Measurements from ENCODE around the gene ANTKMT.

DNA sequence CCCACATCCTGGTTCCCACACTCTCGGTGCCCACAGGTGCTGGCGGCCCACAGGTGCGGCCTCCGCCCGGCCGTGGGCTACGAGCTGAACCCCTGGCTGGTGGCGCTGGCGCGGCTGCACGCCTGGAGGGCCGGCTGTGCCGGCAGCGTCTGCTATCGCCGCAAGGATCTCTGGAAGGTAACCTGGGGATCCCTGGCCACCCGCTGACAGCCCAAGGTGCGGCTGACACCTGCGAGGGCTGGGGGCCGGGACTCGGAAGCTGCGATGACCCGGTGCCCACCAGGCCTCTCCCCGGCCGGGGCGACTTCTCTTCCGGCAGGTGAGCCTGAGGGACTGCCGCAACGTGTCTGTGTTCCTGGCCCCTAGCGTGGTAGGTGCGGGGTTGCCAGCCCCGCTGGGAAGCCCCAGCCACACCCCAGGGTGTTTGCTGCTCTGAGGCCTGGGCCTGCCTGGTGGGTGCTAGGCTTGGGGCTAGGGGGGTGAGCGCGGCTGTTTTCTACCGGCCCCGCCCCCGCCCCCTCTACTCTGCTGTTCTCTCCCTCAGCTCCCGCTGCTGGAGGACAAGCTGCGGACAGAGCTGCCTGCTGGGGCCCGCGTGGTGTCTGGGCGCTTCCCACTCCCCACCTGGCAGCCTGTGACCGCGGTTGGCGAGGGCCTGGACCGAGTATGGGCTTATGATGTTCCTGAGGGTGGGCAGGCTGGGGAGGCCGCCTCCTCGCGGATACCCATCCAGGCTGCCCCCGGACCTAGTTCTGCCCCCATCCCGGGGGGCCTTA is 1.0 kb downstream of the ANTKMT start:
- no peak for TF ChIP-seq POLR2A (IDR thresholded peaks at IDR 0.05)
- TF ChIP-seq, protein P1, sequence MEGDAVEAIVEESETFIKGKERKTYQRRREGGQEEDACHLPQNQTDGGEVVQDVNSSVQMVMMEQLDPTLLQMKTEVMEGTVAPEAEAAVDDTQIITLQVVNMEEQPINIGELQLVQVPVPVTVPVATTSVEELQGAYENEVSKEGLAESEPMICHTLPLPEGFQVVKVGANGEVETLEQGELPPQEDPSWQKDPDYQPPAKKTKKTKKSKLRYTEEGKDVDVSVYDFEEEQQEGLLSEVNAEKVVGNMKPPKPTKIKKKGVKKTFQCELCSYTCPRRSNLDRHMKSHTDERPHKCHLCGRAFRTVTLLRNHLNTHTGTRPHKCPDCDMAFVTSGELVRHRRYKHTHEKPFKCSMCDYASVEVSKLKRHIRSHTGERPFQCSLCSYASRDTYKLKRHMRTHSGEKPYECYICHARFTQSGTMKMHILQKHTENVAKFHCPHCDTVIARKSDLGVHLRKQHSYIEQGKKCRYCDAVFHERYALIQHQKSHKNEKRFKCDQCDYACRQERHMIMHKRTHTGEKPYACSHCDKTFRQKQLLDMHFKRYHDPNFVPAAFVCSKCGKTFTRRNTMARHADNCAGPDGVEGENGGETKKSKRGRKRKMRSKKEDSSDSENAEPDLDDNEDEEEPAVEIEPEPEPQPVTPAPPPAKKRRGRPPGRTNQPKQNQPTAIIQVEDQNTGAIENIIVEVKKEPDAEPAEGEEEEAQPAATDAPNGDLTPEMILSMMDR (IDR thresholded peaks at IDR 0.05), result no peak
- no peak for TF ChIP-seq EP300 (IDR thresholded peaks at IDR 0.05)

All from sigmoid colon (tissue), 4 donors.